HK-2 (cell line): ENCODE data around the gene TSPAN3.

Experiments used
- DNase-seq: peaks from one replicate; pipeline ENCODE4 v3.0.0-alpha.2; 2018; ENCODE audit not compliant: unreplicated experiment

TSPAN3 gene

DNA sequence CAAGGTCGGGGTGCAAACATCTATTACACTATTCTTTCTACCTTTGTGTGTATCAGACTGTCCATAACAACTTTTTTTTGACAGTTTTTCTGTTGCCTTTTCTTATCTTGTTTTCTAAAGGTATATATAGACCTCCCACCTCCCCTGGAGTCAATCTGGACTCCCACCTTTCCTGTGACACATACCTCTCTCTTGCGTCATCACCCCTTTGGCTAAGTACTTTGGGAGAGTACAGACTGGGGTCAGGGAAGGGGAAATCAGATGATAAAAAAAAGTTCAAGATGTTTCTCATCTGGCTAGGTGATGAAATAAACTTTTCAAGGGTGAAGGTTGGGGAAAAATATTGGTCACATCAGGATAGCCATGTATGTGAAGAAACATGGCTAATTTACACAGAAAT is 17.2 kb downstream of the TSPAN3 start:
- no peak for DNase-seq

DNA sequence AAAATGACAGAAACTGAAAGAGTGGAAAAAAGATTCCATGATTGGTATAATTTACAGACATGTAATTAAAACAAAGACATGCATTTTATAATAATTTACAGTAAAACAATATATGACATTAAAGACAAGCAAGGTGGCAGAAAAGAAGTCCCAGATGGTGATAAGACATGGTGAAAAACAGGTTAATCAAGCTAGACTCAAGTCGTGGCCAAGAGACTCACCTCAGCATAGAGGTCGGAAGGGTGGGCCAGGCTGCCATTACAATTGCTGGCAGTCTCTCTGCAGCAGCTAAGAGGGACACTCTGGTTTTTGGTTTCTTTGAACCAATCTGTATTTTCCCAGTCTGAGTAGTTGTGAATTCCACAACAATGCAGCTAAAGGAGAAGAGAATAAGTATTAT is 18.4 kb downstream of the TSPAN3 start:
- DNase-seq, result no peak

DNA sequence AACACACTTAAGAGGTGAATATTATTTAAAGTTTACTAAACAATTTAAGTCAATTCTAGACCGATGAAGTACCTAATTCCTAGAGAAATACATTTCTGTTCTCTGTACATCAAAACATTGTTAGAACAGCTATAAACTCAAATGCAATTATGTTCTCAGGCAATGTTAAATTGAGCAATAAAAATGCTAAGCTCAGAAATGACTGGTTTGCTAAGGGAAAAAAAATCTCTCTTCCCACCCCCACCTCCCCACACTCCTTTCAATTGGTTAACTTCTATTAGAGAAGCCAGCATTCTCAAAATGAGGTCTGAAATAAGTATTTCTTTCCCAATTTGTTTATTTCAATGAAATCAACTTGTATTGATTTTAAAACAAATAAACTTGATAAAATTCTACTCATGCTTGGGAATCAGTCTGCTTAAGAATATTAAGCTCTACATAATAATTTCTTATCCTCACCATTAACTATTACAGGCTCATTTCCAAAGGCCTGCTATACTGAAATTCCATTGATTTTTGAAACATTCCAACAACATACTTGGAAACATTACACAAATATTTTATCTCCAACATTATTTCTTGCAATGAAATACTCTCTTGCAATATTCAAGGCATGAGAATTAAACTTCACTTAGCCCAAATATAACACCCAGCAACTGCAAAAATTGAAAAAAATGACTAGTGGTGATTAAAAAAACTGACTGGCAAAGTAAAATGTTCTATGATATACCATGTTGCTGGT is 22.6 kb downstream of the TSPAN3 start:
- DNase-seq, result no peak

DNA sequence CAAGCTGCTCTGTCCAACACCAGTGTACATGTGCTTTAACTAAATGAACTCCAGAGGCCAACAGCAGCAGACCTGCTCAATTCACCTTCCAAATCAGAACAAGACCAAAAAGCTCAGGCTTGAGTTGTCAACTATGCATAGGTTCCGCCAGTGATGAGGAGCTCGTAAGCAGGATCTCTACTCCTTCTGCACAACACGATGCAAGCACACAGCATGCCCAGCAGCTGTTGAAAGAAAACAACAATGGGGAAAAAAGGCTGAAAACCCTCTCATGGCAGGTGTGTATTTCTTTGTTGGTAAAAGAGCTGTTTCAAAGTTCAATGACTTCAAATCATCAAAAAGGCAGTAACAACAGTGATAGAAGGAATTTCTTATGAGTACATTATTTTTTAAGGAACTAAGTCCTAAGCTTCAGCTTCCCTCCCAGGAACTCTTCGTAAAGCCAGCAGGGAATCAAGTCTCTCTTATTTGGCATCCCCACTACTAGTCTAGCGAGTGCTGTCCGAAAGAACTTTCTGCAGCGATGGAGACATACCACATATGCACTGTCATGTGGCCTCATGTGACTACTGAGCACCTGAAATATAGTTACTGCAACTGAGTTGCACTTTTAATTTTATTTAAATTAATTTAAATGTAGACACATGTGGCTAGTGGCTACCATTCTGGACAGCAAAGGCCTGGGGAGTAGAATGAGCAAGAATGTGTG is 24.1 kb downstream of the TSPAN3 start:
- no peak for DNase-seq

DNA sequence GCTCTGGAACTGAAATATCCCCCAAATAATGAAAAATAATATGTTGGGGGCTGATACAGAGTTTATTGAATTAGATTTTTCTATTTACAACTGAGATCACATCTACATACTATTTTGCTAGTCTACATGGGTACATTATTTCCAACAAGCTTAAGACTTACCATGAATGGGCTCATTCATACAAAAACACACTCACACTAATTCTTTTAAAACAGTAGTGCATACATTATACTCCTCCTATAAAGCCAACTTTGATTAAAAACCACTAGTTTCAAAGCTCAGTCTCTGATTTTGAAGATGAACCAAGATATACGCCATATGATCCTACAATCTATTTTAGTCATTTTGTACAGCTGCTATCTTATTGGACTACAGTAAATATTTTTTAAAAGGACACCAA is 24.9 kb downstream of the TSPAN3 start:
- DNase-seq, result no peak

DNA sequence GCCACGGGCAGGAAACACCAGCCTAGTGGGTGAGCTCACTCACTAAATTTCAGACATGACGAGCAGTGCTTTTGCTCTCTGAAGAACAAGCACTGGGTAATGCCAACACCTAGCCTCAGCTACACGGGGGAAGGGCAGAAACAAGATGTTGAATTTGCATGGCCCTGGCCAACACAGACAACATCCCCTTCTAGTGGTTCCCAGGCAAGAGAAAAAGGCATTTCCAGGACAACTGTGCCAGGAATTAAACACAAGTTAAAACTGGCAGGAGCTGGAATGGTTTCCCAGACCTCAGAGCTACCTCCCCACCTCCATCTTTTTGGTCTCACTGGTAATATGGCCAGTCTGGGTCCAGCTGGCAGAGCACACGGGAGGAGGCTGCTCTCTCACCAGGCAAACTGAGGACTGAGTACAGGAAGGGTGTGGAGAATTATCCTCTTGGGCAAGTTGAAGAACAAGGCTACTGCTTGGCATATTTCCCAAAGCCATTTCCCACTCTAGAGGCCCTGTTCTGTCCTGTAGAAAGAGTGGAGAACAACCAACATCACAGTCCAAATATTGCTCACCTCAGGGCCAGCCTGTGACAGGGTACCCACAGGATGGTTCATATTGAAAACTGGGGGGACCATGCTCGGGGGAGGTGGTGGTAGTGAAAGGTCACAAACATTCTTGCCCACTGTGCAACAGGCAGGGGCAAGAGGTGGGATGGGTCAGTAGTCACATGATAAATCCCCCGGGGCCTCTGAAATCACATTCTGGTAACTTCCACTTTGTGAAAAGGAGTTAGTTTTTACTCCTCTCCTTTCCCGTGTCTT is 26.5 kb downstream of the TSPAN3 start:
- no peak for DNase-seq

DNA sequence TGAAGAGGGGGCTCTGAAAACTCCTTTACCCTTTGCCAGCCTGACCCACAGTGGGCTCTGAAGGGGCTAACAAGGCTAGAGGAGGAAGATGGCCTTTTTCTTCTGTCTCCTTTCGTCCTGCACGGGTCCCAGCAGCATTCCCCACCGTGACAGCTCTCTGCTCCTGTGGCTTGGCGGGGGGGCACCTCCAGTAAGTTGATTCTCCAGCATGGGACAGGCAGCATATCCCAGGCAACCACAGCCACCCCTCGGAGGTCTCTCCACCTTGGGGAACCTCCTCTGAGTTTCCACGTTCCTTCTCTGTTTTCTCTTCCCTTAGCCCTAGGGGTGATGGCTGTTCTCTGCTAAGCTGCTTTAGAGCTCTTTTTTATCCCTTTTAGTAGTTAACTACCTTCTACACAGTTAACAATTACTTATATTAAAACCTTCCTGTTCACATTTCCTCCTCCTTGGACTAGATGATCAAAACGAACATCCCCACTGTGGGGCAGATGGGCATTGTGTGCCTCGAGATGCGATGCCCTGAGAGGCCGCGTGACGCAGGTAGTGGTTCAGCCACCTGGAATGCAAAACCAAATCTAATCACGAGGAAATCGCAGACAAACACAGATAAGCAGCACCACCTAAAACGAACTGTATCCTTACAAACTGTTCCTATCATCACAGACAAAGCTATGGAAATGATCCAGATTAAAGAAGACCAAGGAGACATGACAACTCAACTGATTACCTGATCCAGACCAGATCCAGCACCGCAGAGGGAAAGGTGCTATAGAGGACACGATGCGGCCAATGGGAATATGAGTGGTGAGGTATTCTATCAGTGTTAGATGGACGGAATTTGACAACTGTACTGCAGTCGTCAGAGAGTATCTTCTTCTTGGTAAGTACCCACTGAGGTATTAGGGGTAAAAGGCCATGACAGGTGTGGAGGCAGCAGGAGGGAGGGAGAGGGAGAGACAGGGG is 27.7 kb downstream of the TSPAN3 start:
- DNase-seq, result no peak

DNA sequence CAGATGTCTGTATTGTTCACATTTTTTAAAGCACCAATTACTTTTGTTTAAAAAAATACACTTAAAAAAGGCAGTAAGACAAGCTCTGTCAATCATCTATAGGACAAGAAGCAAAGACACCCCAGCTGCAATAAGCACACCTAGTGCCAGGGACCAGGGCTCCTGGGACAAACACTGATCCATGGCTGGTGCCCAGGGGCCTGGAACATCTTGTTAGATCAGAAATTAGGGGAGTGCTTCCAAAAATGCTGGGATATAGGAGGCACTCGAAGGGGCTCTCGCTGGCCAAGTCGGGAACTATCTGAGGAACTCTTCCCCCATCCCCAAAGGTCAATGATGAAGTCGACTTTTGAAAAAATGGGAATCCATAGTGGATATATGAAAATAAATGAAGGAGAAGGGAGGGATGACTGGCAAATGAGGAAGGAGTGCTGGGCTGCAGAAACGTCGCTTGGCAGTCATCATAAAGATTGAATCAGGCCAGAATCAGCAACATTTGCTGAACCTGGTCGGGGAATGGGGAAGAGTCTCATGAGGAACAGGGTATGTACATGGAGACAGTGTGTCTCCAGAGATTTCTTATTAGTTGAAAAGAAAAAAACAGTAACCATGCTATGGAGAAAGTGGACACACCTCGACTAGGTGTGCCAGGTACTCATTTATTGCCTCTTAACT is 28.5 kb downstream of the TSPAN3 start:
- no peak for DNase-seq

DNA sequence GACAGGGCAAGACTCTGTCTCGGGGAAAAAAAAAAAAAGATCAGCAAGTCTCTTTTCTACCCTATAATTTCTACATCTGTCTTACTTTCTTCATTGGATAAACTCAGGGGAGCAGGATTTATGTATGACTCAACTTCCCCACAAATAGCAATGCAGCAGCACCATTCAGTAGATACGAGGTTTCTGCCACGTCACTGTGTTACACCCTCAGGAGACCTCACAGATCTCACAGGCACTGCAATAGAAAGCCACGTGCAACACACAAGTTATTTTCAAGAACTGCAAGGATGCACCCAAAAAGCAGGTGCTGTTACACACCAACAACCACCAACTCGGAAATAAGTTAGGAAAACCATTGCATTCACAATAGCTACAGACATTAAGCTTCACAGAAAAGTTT is 30.2 kb downstream of the TSPAN3 start:
- DNase-seq, result no peak

DNA sequence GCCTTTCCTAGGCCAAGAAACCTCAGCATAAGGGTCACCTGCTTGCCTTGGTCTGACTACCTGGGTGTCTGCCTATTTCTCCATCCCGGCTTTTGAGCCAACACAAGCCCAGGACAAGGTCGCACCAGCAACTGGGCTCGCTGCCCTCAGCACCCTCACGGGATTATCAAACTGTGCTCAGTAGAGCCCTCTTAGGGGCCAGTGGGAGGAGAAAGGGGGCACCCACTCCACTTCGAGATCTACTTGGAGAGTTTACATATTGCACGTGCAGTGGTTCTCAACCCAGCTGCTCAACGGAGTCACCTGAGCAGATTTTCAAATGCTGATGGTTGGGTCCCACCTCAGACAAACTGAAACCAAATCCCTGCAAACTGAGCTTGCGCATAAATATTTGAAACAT is 31.1 kb downstream of the TSPAN3 start:
- DNase-seq, result no peak

DNA sequence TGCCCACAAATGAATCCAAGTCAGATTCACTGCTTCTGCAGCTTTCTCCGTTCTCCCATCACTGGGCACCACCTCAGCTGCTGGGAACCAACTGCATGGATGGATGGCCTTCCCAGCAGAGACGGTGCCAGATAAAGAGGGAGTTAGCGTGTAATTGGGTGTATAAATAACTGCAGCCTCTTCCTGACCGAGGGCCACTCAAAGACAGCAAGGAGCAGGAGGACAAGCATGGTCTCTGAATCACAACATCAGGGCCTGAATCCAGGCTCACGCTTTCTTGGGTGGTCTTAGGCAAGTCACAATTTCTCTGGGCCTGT is 31.7 kb downstream of the TSPAN3 start:
- DNase-seq, result no peak

DNA sequence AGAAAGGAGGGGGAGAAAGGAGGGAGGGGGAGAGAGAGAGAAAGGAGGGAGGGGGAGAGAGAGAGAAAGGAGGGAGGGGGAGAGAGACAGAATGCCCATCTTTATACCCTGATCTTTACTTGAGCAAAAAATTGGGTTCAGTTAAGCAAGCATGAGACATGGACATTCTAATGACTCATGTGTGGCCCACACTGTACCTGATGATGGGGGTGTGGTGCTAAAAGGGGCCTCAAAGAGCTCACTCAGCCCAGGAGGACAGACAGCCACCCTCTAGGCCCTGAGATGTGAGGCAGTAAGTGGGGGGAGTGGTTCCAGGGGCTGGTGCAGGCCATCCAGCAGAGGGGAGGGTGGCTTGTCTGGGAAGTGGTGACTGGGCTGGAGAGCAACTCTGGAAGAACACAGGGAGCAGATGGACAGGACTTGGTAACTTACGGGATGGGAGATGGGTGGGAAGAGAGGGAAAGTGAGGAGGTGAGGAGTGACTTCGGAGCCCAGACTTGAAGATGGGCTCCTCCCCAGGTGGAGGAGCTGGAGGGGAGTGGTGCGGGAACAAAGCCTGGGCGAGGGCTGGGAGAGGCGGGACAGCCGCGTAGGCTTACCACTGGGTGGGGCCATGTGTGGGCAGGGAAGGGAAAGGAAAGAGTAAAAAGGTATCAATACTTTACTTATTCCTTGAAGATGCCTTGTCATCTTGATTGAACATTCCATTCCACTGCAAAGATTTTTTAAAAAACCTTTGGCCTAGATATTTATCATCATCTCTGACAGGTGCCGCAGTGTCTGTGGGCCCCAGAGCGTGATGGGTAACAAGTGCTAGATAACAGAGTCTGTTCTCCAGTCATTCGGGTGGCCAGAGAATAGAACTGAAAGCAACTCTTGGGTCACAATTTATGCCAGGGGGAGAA is 32.3 kb downstream of the TSPAN3 start:
- DNase-seq, result no peak

DNA sequence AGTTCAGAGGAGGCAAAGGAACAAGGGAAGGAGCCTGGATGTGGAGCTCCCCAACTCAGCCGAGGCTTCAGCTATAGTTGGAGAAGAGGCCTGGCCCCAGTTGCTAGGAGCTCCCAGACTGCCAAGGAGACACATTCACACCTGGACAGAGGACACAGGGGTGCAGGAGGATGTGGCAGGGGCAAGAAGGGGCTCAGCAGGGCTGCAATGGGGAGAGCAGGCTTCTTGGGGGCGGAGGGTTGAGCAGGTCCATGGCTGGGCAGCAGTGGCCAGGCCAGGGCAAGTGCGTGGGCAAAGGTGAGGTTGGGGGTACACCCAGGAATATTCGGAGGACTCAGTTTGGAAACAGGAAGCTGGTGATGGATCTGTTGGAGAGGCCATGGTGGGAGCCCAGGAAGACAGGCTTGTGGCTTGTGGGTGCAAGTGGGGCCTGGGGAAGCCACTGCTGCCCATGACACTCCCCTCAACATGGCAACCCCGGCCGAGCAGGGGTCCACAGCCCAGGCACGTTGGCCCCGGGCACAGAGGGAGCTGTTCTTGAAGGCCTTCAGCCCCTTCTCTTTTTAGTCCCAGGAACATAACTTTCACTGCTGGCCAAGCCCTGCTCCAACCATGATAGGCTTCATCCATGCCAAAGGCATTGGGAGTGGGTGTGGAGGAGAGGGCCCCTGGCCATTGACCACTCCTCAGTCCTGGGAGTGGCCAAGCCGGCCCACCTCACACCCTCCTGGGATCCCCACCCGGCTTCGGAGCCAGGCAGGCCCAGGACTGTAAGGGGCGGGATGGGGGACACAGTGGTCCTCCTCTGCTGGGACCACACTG is 33.3 kb downstream of the TSPAN3 start:
- DNase-seq, result no peak

DNA sequence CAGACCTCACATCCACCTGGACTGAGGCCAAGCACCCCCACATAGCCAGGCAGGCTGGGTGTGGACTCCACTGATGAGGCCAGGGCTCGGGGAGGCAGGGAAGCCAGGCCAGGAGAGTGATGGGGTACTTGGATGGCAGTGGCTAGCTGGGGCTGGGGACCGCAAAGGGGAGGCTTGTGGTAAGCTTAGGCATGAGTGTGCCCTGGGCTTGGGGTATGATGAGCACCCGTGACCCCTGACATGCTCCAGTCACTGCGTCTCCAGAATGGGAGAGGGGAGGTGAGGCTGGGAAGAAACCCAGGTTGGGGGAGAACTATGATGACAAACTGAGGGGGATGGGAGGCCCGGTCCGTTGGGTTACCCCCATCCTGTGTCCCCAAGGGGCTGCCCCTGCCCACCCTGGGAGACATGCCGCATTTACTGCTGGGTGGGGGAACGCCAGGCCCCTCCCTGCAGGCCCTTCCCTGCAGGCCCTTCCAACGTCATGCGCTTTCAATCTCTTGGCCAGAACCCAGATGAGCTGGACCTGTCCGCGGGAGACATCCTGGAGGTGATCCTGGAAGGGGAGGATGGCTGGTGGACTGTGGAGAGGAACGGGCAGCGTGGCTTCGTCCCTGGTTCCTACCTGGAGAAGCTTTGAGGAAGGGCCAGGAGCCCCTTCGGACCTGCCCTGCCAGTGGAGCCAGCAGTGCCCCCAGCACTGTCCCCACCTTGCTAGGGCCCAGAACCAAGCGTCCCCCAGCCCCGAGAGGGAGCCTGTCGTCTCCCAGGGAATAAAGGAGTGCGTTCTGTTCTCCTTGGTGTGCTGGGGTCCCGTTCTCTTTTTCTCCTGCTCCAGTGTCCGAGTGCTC is 34.1 kb downstream of the TSPAN3 start:
- DNase-seq, result no peak

DNA sequence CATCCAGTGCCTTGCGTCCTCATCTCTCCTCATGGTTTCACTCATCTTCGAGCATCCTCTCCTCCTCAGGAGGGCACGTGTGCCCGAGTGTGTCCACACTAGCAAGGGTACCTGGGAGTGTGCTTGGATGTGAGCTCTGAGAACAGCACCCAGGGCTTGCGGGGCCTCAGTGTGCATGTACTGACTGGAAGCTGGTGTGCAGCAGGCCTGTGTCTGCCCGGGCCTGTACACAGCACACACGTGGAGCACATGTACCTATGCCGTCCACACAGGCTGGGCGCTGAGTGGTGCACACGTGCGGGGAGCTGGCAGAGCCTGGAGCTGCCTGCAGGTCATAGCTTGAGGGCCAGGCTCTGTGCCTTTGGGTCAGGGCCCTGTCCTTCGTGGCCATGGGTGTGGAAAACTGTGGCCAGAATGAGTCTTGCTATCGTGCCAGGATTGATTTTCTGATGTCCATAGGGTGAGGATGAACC is 34.9 kb downstream of the TSPAN3 start:
- no peak for DNase-seq

DNA sequence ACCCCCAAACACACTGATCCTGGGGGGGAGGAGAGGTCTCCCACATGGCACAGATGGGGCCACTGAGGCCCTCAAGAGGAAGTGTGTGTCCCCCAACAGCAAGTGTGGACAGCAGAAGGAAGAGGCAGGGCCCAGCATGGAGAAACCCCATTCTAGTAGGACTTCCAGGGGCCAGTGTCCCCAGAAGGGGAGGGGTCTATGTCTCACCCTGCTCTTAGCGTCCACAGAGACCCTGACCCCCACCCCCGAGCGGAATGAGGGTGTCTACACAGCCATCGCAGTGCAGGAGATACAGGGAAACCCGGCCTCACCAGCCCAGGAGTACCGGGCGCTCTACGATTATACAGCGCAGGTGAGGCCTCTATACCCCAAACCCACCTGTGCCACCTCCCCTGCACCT is 35.3 kb downstream of the TSPAN3 start:
- DNase-seq, result no peak

DNA sequence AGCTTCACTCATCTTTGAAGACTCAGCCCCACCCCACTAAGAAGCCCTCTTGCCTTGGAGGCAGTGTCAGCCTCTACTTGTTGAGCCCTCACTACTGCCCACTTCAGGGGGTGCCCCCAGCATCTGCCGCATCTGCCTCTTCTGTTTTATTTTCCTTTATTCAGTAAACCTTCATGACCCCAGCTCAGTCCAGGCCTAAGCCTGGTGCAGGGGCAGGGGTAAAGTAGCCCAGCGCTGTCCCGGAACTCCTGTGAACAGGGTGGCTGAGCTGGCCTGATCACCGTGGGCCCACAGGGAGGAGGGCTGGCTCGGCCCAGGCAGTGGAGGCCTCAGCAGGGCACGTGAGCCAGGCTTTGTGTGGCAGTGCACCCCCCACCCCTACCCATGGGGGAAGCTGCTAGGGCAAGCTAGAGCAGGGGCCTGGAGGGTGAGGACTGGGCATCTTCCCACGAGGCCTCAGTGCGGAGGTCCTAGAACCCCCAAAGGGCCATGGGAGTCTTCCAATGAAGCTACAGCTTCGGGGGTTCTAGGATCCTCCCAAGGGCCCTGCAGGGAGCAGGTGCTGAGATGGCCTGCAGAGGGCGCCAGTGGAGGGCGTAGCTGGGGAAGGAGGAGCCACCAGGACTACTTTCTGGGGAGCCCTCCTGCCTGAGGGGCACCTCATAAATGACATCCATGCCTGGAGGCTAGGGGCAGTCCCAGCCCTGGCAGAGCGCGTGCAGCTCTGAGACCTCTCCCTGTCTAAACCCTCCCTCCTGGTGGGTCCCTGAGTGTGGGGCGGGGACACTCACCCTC is 36.0 kb downstream of the TSPAN3 start:
- no peak for DNase-seq
